CD4-positive, alpha-beta T cell treated with Interleukin-15 for 4 hours (primary cell): ENCODE measurements around the gene RPL4.
"Not testable (repeated sequence)": the region's sequence is repeated elsewhere in the genome, so short reads cannot be mapped to it uniquely, and the experiment has no call there.

Experiments
- DNase-seq: peaks from one replicate; pipeline ENCODE4 v3.0.0-alpha.2; 2020; ENCODE audit warnings: low spot score

RPL4 gene

DNA sequence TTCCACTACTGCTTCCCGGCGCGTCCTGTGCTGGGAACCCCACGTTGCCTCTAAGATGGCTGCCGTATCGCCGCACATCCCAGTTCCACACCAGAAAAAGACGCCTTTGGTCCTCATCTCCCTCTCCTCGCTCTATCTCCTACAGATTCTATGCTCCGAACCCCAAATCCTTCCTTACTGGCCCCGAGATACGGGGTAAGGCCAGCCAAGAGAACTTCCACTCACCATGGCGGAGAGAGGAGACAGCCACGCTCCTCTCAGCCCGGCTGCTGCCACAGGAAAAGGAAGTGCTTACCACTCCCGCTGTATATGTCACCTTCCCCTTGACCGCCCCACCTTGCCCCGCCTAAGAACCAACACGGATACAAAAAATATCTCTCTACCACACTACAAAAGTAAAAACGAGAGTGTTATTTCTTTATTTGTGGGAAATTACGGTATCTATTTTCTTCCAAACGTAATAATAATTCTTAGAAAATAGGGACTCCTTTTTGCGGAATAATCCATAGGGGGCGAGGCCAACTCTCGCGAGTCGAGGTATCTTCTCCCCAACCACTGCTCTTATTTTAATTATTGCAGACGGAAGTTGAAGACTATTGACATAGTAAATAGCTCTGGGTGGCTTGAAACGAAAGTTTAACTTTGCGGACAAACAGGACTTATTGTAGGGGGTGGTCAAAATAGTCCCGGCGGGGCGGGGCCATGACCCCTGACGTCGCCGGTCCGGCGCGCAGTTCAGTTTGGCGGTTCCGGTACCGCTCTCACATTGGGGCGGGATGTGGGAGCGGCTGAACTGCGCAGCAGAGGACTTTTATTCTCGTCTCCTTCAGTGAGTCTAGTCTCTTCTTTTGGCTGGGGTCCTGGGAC is at the start of gene RPL4, which contains the start of gene ZWILCH:
TSS of gene RPL4 (minus strand) at position 293 of the 867 bp plus-strand sequence. CDS start at position 228, 65 bp downstream.
TSS of gene ZWILCH (plus strand) at position 764 of the 867 bp plus-strand sequence. CDS start at position 777, 13 bp downstream.
- DNase-seq = peak; percentile 80

DNA sequence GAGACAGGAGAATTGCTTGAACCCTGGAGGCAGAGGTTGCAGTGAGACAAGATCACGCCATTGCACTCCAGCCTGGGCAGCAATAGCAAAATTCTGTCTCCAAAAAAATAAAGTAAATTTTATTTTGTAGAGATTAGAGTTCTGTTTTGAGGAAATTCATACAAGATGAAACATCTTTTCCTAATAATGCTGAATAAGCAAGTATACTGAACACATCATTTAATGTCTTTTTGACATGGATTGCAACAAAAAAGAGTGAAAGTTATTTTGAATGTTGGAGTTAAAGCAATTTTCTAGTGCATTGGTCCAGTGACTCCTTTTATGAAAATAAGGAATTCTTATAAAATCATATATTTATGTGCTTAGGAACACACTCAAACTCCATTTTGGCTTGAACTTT is 40.6 kb upstream of the RPL4 start:
- DNase-seq = no peak

DNA sequence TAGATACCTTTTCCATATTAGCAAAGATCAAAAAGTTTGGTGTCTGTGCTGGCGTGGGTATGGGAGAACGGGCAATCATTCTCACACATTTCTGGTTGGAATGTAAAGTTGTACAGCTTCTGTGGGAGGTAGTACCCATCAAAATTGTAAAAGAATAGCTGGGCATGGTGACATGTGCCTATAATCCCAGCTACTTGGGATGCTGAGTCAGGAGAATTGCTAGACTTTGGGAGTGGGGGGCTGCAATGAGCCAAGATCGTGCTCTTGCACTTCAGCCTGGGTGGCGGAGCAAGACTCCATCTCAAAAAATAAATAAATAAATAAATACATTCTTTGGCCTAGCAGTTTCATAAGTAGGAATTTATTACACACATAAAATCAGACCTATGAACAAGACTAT is 38.2 kb upstream of the RPL4 start:
- DNase-seq = no peak

DNA sequence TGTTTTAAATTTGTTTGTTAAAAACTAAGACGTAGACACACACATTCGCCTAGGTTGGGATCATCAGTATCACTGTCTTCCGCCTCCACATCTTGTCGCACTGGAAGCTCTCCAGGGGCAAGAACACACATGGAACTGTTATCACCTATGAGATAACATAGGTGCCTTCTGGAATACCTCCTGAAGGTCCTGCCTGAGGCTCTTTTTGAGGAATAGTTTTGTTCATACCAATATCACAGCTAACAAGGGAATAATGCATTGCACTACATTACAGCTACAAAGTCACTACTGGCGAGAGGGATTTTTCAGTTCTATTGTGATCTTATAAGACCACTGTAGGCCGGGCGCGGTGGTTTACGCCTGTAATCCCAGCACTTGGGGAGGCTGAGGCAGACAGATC is 30.4 kb upstream of the RPL4 start:
- DNase-seq = no peak

DNA sequence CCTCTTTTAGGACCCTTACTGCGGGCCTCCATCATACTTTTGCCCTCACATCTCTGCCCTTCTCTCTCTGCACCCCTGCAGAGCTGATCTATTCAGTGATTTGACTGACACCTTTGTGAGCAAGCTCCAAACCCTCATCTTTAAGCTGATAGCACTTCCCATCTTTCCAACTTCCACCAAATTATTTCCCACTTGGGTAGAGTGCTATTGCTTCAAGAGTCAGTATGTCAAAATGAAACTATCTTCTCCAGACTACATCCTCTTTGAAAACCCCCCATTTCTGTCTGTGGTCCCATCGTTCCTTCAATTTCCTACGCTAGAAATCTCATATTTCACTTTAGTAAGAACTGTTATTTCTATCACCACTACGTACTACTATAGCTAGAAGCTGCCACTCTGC is 20.2 kb upstream of the RPL4 start:
- no peak for DNase-seq

DNA sequence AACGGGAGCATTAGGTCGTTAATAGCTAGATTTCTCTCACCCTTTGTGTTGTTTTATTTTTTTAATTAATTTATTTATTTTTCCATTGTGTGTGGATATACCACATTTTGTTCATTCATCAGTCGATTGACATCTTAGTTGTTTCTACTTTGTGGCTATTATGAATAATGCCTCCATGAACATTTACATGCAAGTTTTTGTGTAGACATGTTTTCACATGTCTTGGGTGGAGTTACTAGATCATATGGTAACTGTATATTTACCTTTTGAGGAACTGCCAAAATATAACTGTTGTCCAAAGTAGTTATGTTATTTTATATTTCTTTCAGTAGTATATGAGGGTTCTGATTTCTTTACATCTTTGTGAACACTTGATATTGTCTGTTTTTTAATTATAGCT is 19.3 kb upstream of the RPL4 start:
- DNase-seq = no peak

DNA sequence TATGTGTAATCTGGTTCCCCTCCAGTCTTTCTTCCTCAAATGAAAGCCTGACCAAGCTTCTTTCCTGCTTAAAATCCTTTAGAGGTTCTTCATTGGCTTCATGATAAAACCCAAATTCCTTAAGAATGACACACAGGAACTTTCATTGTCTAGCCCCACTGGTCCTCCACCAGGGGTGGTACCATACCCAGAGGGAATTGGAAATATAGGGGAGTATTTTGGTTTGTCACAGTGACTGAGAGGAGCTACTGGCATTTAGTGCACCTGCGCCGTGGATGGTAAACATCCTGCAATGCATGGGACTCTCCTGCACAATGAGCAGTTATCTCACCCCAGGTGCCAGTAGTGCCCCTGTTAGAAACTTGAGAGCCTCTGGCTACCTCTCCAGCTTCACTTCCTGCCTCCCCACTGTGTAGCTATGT is 11.3 kb upstream of the RPL4 start:
- DNase-seq = no peak

DNA sequence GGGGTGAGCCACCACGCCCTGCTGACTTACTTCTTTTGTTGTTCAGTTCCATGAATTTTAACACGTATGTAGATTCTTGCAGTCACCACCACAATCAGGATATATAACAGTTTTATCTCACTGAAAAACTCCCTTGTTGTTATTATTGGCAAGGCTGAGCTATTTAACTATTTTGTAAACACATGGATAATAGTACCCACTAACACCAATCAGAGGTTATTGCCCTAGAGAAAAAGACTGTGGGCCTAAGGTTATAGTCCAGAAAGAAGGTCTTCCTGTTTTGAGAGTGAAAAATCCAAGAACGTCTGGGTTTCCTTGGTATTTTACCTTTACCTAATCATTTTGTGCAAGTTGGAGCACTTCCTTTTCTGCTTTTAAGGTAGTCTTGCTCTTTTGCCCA is 9.9 kb upstream of the RPL4 start:
- DNase-seq = no peak

DNA sequence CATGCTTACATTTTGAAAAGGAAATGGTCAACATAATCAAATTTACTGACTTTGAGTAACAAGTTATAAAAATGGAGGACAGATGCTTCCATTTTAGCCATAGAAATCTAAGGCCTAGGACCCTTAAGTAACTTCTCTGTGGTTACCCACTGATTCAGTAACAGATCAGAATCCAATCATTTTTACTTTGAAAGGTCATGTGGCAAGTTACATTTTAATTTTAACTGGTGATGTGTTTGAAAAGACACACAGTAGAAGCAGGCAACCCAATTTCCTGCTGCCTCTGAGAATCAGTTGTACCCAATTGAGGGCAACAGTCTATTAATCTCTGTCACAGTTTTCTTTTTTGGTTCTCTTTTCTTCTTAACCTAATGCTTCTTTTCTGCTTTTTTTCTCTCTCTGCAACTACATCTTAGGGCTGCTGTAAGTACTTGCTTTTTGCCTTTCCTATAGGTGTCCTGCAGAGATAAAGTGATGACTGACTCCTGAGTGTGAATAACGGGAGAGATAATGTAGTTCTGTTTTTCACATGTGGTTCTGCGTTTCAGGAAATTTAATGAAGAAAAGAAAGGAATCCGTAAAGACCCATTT is 3.7 kb upstream of the RPL4 start:
- no peak for DNase-seq

DNA sequence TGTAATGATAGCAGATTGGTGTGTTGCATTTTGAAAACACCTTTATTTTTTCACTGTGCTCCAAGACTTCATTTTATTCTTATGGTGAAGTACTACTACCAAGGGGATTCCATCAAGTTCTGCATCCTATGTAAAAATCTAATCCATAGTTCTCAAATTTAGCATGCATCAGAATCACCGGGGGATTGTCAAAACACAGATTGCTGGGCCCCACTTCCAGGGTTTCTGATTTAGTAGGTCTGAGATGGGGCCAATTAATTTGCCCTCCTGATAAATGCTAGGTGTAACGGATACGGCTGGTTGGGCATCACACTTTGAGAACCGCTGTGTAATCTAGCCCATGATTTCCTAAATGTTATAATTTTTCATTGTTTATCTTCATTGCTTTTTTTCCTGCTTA is 1.2 kb upstream of the RPL4 start:
- DNase-seq = no peak

DNA sequence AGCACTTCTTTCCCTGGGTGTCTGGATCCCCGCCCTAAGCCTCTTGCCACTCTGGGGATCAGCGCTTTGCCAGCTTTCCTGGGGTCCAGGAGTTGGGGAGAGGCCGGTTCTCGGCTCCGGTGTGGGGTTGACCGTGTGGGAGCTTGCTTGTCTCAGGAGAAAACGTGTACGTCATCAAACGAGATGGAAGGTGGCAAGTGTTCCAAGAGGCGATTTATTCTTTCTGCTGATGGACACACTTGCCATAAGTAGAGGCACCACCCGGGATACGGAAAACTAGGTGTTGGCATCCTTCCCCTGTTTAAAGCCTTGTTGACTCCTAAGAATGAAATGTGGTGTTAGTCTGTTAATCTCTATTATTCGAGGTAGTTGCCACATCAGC is 766 bp upstream of the RPL4 start:
- no peak for DNase-seq

DNA sequence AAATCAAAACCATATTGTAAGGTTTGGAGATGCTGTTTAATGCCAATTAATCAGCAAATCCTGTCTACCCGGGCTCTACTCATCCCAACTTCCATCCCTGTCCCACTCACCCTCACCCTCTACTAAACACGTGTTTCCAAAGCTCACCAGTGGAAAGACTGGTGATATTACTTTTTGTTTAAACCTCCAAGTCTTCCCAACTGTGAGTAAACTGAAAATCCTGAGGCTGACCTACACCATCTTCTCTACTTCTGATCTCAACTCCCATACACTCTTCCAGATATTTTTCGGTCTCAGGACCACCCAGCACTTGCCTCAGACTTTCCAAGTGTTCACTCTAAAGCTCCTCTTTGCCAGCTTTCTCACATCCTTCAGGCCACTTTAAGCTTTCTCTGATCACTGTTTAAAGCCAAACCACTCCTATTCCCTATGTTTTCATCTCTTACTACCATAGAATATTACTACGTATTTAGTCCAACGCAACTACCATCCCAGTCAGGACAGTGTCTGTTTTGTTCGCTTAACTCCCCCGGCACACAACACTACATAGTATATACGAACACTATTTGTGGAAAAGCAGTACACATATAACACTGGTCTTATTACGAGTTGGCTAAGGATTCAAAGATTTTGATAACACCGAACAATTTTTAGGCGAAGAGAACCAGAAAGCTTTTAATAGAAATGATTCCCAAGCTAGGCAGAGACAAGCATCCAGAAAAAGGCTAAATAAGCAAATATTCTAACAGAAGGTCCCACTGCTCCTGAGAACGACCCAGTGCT is 684 bp downstream of the RPL4 start:
- DNase-seq = no peak

DNA sequence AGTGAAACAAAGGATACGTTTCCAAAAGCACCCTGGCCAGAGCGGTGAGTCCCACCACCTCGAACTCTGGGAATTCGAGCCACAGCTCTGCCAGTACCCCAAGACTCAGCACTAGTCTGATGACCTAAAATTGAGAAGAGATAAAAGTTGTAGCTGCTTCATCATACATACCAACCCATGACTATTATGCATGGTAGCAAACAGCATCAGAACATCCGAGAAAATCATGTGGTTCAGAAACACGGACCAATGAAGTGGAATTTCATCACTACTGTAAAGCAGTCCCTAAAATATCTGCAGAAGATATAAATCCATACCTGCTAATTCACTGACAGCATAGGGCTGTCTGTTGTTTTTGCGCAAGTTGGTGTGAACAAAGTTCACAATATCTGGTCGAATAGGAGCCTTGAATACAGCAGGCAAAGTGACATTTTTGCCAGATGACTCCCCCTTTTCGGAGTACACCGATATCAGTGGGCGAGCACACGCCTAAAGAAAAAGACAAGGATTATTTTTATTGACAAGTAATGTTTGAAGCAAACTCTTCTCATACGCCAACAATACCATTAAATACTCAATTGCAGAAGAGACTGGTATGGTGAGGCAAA is 1.5 kb downstream of the RPL4 start:
- not testable (repeated sequence) for DNase-seq

DNA sequence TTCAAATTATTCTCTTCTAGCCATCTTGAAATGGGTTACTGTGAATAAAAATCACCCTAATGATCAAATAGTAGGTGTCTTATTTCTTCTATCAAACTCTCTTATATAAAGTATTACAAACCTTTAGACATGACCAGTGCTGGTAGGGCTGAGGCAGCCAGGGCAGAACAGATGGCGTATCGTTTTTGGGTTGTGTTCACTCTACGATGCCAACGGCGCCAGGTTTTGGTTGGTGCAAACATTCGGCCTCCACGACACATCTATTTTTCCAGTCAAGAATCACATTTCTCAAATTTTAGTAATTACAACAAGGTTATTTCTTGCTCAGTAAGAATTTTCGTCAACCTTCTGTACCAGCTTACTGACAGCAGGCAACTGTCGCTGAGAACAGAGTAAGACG is 2.2 kb downstream of the RPL4 start:
- no peak for DNase-seq

DNA sequence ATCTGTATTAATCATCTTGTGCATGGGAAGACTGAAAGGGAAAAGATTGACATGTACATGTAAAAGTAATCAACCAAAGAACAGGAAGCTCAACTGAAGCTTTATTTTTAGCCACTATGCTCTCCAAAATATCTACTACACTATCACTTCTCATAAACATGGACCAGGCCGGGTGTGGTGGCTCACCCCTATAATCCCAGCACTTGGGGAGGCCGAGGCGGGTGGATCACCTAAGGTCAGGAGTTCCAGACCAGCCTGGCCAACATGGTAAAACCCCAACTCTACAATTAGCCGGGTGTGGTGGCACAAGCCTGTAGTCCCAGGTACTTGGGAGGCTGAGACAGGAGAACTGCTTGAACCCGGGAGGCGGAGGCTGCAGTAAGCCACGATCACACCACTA is 4.3 kb downstream of the RPL4 start:
- not testable (repeated sequence) for DNase-seq

DNA sequence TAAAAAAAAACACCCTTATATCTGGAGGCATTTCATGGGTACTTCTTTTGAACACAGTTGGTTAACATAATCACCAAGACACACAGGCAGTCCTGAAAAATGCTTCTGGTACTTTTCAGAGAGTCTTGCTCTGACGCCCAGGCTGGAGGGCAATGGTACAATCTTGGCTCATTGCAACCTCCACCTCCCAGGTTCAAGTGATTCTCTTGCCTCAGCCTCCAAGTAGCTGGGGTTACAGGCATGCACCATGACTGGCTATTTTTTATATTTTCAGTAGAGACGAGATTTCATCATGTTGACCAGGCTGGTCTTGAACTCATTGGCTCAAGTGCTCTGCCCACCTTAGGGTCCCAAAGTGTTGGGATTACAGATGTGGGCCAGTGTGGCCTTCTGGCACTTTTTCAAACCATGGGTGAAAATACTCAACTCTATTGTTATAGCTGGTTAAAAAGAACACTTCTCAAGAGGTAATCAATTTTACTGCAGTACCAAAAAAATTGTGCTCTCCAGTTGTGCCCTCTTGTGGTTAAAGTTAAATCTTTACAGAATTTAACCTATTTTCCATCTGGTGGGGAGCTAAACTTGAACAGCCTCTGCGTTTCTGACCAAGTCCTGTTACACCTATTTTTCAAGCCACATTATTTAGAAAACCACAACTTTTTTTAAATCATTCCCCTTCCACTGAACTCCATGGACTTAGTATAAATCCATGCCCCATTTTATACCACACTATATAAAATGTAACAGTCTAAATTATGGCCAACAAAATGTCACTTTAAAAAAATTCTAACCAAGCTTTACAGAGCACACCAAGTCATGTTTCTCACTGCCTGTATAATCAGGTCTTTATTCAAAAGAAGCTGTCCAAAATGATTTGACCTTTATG is 5.9 kb downstream of the RPL4 start:
- DNase-seq = peak; percentile 49

DNA sequence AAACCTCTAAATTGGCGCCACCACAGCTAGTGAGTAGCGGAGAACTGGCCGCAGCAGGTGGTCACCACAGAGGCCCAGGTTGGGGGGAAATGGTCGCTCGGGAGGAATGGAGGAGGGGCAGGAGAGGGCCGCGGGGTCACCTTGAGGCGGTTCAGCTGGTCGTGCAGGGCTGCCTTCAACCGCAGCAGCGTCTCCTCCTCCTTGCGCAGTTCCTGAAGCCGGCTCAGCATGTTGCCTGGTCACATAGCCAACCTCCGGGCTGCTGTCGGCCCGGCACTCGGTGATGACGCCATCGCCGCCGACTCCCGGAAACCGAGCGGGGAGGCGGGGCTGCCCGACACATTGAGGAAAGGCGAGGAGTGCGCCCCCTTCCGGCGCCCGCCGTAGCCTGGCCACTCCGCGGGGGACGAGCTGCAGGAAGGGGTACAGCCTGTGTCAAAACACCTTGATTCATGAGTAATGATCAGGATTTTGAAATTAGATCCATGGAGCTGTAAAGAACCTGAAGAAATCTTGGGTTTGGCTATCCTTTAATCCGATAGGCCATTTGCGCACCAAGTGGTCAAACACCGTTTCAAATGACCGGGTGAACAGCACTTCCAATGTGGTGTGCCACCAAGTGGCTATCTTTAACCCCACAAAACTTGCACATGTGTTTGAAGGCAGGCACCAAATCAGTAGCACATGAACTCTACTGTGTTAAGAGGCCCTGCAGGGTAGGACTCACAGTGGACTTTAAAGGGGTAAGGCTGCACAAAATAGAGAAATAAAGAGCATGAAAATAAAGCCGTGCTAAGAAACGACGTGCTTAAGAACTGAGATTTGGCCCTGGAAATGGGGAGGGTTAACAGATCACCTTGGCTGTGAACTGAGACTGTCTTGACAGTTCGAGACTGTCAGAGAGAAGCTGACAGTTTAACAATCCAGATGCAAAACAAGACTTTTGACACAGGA is 6.9 kb downstream of the RPL4 start, which contains the start of gene SNAPC5:
TSS of gene SNAPC5 (minus strand) at position 261 of the 954 bp plus-strand sequence. CDS start at position 230, 31 bp downstream.
- peak; percentile 96 for DNase-seq

DNA sequence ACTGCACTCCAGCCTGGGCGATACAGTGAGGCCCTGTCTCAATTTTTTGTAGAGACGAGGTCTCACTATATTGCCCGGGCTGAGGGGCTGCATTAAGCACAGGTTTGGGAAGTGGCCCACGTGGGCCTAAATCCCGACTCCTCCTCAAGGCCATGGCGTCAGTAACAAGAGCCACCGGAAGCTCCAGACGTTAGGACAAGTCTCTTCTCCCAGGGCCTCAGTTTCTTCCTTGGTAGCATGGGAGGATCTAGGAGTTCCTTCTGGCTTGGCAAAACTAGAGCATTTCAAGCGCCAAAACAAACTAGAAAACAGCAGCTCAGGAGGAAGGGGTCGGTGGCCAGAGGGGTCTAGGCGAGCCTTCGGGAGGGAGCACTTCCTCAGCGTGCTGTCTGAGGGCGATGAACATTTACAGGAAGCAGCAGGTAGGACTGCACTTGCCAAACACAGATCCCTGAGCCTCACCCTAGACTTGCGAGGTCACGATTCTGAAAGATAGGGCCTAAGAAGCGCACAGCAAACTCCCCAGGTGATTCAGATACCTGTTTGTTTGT is 7.6 kb downstream of the RPL4 start:
- peak; percentile 16 for DNase-seq

DNA sequence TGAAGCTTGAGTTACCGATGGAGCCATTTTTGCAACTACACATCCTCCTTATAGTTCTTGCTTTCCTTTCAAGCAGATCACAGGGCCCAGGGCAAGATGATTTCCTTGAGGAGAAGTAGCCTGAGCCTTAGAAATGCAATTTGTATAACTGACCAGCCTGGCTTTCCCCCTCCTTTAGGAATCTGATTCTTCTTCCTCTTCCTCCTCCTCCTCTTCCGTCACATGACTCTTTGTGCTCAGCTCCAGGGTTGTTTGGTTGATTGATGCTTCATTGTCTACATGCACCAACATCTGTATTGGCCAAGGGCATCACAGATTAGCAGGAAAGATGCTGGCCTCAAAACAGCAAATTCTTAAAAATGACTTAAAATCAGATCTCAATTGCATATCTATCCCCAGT is 10.4 kb downstream of the RPL4 start:
- no peak for DNase-seq

DNA sequence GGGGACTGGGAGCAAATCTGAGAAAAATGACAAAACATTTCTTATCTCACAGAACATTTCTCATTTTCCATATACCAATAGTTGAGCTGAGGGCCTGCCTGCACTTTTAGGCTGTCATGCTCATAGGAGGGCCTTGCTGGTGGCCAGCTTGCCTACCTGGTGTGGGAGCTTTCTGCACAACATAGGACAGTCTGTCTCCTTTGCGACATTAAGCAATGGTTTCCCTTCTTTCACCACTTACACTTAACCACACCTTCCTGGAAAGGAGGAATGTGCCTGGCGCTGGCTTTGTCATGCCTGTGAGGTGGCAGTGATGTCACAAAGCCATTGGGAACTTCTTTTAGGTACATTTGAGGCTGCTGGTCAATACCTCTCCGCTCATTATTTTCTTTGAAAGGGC is 12.8 kb downstream of the RPL4 start:
- no peak for DNase-seq
